Right forelimb (tissue), 1 donor: ENCODE measurements around the gene SDF2L1.
"Not testable (repeated sequence)": the region's sequence is repeated elsewhere in the genome, so short reads cannot be mapped to it uniquely, and the experiment has no call there.

Experiments used
- DNase-seq: peaks from one replicate; pipeline ENCODE4 v3.0.0-alpha.2; 2018

Gene SDF2L1

DNA sequence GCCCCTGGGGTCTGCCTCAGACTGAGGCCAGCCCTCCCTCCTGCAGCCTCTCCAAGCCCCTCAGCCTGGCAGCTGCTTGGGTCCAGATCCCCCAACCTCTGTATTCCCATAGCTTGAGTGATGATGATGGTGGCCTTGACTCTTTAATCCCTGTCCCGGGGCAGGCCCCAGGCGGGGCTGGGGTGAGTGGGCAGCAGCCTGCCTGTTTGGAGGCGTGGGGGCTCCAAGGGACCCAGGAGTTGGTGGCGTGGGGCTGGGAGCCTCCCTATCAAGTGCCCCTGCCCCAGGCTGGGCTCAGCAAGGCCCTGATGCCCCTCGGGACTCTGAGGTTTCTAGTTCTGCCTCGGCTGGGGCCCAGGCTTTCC is 46.2 kb downstream of the SDF2L1 start:
- no peak for DNase-seq

DNA sequence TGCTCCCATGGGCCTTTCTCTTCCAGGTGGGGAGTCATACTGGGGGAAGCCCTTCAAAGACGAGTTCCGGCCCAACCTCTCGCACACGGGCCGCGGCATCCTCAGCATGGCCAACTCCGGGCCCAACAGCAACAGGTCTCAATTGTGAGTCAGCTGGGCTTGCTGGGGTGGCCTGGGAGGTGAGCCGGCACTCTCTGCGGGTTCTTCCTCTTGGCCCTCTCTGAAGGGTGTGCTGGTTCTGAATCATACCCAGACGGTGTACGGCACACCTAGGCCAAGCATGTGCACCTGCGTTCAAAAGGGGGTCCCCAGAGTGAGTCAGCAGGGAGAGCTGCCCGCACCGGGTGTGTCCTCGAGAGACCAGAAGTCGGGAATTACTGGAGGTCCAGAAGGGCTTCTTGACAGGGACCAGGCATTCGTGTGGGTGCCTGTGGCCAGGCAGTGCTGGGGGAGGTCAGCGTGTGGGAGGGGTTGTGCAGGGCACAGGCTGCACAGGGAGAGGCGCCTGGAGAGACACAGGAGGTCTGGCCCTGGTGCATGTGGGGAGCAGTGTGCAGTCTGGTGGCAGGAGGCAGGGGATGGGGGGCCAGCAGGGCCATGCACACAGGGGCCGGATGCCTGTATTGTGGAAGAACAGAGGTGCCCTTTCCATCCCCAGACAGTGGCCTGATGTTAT is 46.7 kb downstream of the SDF2L1 start:
- DNase-seq, result no peak

DNA sequence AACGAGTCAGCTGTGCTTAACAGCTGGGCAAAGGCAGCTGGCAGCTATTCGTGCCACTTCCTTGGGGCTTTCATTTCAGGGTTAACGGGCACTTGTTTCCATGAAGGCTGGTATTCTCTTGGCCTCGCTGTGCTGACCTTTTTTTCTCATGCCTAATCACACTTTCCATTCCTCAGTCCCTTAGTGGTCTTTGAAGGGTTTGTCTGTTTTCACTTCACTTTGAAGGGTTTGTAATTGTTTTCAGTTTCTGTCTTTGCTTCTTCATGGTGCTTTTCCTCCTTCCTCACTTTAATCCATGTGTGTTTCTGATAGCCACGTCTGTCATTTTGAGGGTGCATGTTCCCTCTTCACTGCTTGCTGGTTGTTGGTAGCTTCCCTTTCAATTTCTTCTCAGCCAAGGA is 48.3 kb downstream of the SDF2L1 start:
- DNase-seq, result no peak

DNA sequence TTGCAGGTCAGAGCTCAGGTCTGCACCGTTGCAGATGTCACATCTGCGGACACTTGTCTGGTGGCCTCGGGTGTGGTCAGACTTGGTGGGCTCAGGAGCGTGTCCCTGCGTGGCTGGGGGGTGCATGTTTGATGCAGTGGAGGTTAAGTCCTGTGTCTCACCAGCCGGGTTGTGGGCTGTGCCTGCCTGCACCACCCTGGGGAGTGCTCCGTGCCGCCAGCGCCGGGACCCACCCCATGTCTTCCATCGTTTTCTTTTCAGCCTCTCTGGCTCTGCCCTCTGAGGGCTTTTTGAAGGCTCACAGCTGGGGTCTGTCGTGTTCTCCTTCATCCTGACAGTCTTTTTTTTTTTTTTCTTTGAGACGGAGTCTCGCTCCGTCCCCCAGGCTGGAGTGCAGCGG is 49.7 kb downstream of the SDF2L1 start:
- no peak for DNase-seq

DNA sequence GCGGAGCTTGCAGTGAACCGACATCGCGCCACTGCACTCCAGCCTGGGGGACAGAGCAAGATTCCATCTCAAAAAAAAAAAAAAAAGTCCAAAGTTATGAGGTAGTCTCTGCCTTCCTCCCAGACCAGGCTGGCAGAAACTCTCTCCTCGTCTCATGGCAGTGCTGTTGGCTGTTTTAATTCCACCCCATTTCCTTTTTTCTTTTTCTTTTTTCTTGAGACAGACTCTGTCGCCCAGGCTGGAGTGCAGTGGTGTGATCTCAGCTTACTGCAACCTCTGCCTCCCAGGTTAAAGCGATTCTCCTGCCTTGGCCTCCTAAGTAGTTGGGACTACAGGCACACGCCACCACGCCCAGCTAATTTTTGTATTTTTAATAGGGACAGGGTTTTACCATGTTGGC is 50.8 kb downstream of the SDF2L1 start:
- not testable (repeated sequence) for DNase-seq

DNA sequence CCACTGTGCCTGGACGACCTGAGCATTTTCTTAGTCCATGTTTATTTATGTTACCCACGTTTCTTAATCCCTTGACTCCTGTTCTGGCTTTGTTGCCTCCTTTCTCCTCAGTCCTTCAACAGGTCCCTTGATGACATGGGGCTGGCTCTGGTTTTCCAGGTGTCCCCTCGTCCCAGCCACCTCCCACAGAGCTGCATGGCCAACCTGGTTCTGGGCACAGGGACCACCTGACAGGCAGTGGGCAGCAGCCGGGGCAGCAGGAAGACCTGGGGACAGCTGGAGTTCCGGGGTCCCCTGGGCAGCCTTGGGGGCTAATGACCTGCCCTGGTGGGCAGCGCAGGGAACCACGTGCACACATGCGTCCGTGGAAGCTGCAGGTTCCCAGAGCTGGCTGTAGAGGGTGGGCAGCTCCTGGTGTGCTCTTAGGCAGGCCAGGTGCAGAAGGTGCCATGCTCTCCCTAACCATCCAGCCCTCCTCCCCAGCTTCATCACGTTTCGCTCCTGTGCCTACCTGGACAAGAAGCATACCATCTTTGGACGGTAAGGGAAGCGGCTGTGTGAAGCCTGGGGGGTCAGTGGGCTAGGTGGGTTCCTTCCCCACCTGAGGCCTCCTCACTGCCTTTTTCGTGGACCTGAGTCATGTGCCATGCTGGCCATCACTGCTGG is 51.4 kb downstream of the SDF2L1 start:
- no peak for DNase-seq
